IPS DF 6.9 (cell line): ENCODE measurements around the gene USP49.

Source experiments
- DNase-seq: peaks from one replicate; pipeline ENCODE4 v3.0.0-alpha.2; 2013; ENCODE audit warnings: low read depth, low spot score
- H3K27ac ChIP-seq: one replicate; pipeline ENCODE4 v1.5.1; 2013; ENCODE audit warnings: low read length, control low read depth
- H3K27me3 ChIP-seq: 2 replicates; pipeline ENCODE4 v1.6.1; 2013; ENCODE audit warnings: mild to moderate bottlenecking, low read length; ENCODE audit not compliant: control insufficient read depth, insufficient read depth
- H3K36me3 ChIP-seq: 2 replicates; pipeline ENCODE4 v1.6.1; 2013; ENCODE audit warnings: low read length; ENCODE audit not compliant: control insufficient read depth, insufficient read depth
- H3K4me1 ChIP-seq: 2 replicates; pipeline ENCODE4 v1.6.1; 2013; ENCODE audit warnings: low read length; ENCODE audit not compliant: control insufficient read depth, insufficient read depth
- H3K4me3 ChIP-seq: 2 replicates; pipeline ENCODE4 v1.5.1; 2013; ENCODE audit warnings: mild to moderate bottlenecking, low read length
- H3K9me3 ChIP-seq: 2 replicates; pipeline ENCODE4 v1.6.1; 2013; ENCODE audit warnings: low read length, inconsistent platforms; ENCODE audit not compliant: control insufficient read depth, insufficient read depth
- WGBS: extraction: QIAGEN DNeasy Blood & Tissue Kit; methylation state at CpG from one replicate; pipeline ENCODE4 v1.1.7; 2013; ENCODE audit warnings: mixed read lengths, missing lambda C conversion rate; ENCODE audit not compliant: insufficient read length, insufficient coverage; 5-methylcytosine and 5-hydroxymethylcytosine counted together

The USP49 gene

DNA sequence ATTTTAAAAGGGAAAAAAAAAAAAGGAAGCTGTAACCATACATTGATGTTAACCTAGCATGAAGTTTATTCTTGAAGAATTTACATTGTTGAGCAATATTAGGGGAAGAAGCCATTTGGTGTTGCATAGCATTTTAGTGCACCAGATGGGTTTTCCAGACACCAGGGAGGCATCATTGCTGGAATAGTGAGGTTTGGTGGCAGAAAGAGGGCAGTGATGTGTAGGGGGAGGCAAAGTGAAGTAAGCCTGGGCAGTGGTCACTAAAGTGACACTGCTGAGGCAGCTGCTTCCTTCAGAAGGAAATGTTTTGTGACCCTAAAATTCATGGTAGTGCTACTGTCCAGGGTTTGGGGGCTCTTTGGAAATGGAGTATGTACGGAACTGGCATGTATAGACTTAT, 105.1 kb downstream of the USP49 start:
- Histone ChIP-seq H3K36me3 (peaks cover 4% of the 10 kb centered on the region; the same call in 1 of the 2 replicates), H3K4me1 (0 out of 2 replicates have a peak, but pooled peaks cover 3% of the 10 kb centered on the region)
- no CpG with 5 or more reads among the region's 1 CpG for WGBS

GRCh38 chr6:41789390-41789724, 105.8 kb downstream of the USP49 start:
- no peak for DNase-seq
- Histone ChIP-seq H3K4me1 (0 out of 2 replicates have a peak, but pooled peaks cover 3% of the 10 kb centered on the region), H3K4me3 (no peak overlapping the region), H3K27ac (no peak overlapping the region), H3K36me3 (peaks cover 4% of the 10 kb centered on the region; the same call in 1 of the 2 replicates), H3K27me3 (peaks cover 5% of the 10 kb centered on the region; the same call in 1 of the 2 replicates), H3K9me3 (no peaks in the 10 kb centered on the region)
- no CpG with 5 or more reads among the region's 3 CpGs for WGBS

More for the DNA sequence above, 105.1 kb downstream of the USP49 start:
- H3K27me3 ChIP-seq = peaks cover 5% of the 10 kb centered on the region; the same call in 1 of the 2 replicates
- H3K9me3 ChIP-seq = no peaks in the 10 kb centered on the region
- H3K27ac ChIP-seq = no peak overlapping the region
- DNase-seq = no peak
- H3K4me3 ChIP-seq = no peak overlapping the region

DNA sequence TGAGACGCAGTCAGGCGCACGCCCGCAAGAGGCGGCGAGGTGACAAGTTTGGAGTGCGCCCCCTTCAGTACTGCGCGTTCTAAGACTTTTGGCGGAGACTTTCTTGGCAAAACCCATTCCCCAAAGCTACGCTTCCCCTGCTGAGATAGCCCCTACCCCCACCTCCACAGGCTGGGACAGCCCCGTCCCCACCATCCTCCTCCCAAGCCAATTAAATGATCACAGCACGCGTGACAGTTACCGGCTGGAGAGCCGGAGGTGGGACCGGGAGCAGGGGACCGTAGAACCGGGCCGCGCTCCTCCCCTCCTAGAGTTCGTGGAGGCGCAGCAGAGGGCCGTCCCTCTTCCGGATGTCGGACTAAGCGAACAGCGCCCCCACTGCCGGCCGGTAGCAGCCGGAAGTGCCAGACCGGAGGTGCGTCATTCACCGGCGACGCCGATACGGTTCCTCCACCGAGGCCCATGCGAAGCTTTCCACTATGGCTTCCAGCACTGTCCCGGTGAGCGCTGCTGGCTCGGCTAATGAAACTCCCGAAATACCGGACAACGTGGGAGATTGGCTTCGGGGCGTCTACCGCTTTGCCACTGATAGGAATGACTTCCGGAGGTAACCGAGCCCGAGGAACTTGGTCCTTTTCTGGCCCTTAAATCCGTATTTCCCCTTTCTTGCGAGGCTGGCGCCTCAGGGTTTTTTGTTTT, 107.8 kb downstream of the USP49 start, which contains the start of gene TOMM6:
Gene TOMM6, plus strand, starts transcription at position 476 of the 699 bp plus-strand sequence. Its CDS starts 4 bp downstream, at position 480.
- peaks cover 5% of the 10 kb centered on the region; the same call in 1 of the 2 replicates for H3K27me3 ChIP-seq
- no CpG with 5 or more reads among the region's 55 CpGs for WGBS
- peaks cover 4% of the 10 kb centered on the region; the same call in 1 of the 2 replicates for H3K36me3 ChIP-seq
- H3K27ac ChIP-seq = no peak within 1 kb of the TSS
- DNase-seq = peak; percentile 83
- peak within 1 kb of the TSS; percentile 89 for H3K4me3 ChIP-seq
- 0 out of 2 replicates have a peak, but pooled peaks cover 3% of the 10 kb centered on the region for H3K4me1 ChIP-seq
- H3K9me3 ChIP-seq = no peaks in the 10 kb centered on the region

- Histone ChIP-seq H3K27me3 (peaks cover 5% of the 10 kb centered on the region; the same call in 1 of the 2 replicates), H3K9me3 (no peaks in the 10 kb centered on the region), H3K36me3 (peaks cover 4% of the 10 kb centered on the region; the same call in 1 of the 2 replicates), H3K4me3 (peak overlapping the region; percentile 89), H3K4me1 (0 out of 2 replicates have a peak, but pooled peaks cover 3% of the 10 kb centered on the region), H3K27ac (no peak overlapping the region)
- WGBS = no CpG with 5 or more reads among the region's 58 CpGs
- DNase-seq = no peak
Observed at GRCh38 chr6:41786451-41787218, 108.5 kb downstream of the USP49 start.

- peaks cover 5% of the 10 kb centered on the region; the same call in 1 of the 2 replicates for H3K27me3 ChIP-seq
- no peak for DNase-seq
- peaks cover 4% of the 10 kb centered on the region; the same call in 1 of the 2 replicates for H3K36me3 ChIP-seq
- peak overlapping the region; percentile 89; the same call in 1 of the 2 replicates for H3K4me3 ChIP-seq
- no CpG with 5 or more reads among the region's 29 CpGs for WGBS
- no peak overlapping the region for H3K27ac ChIP-seq
- peaks cover 4% of the 10 kb centered on the region for H3K4me1 ChIP-seq
- no peaks in the 10 kb centered on the region for H3K9me3 ChIP-seq
Observed at GRCh38 chr6:41785689-41786450, 109.3 kb downstream of the USP49 start.

DNA sequence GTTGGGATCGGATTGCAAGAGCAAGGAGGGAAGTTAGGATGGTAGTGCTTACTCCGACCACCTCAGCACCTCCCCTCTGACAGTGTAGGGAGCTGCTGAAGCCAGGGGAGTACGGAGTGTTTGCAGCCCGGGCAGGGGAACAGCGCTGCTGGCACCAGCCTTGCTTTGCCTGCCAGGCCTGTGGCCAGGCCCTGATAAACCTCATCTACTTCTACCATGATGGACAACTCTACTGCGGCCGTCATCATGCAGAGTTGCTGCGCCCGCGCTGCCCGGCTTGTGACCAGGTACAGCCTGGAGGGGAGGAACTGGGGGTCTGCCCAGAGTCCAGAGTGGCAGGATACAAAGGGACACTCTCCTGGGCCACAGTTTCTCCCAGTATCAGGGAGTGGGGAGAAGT, 109.9 kb downstream of the USP49 start:
- Histone ChIP-seq H3K4me3 (no peak overlapping the region), H3K36me3 (peaks cover 4% of the 10 kb centered on the region; the same call in 1 of the 2 replicates), H3K27me3 (peaks cover 5% of the 10 kb centered on the region; the same call in 1 of the 2 replicates), H3K9me3 (no peaks in the 10 kb centered on the region), H3K4me1 (peaks cover 4% of the 10 kb centered on the region), H3K27ac (no peak overlapping the region)
- no CpG with 5 or more reads among the region's 11 CpGs for WGBS
- no peak for DNase-seq

- no peak for DNase-seq
- Histone ChIP-seq H3K36me3 (peaks cover 4% of the 10 kb centered on the region; the same call in 1 of the 2 replicates), H3K9me3 (no peaks in the 10 kb centered on the region), H3K27ac (no peak overlapping the region), H3K27me3 (peaks cover 5% of the 10 kb centered on the region; the same call in 1 of the 2 replicates), H3K4me3 (no peak overlapping the region), H3K4me1 (peaks cover 4% of the 10 kb centered on the region)
- no CpG with 5 or more reads among the region's 5 CpGs for WGBS
Observed at GRCh38 chr6:41784581-41785171, 110.5 kb downstream of the USP49 start.

GRCh38 chr6:41783106-41783780, 111.9 kb downstream of the USP49 start:
- Histone ChIP-seq H3K27ac (no peak overlapping the region), H3K27me3 (peaks cover 5% of the 10 kb centered on the region; the same call in 1 of the 2 replicates), H3K4me3 (no peak overlapping the region), H3K4me1 (peaks cover 4% of the 10 kb centered on the region), H3K36me3 (no peaks in the 10 kb centered on the region), H3K9me3 (no peaks in the 10 kb centered on the region)
- WGBS = no CpG with 5 or more reads among the region's 6 CpGs
- DNase-seq = no peak

DNA sequence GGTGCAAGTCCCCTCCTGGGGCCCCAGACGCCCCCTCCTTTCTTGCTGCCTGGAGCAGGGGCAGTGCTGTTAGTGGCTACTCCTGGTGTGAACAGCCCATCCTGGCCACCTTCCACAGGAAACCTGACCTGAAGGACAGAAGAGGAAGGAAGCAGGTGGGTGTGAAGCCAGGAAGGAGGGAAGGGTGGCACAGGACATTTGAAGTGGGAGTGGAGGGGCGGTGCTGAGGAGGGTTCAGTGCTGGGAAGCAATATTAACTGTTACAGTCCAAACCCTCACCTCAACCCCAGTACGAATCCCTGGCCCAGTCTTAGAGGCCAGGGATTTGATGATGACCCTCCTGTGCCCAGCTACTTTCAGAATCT, 113.8 kb downstream of the USP49 start:
- H3K4me3 ChIP-seq = peak overlapping the region; percentile 58; the same call in 1 of the 2 replicates
- H3K9me3 ChIP-seq = no peaks in the 10 kb centered on the region
- no peak for DNase-seq
- peaks cover 4% of the 10 kb centered on the region for H3K4me1 ChIP-seq
- WGBS = no CpG with 5 or more reads among the region's 3 CpGs
- no peak overlapping the region for H3K27ac ChIP-seq
- H3K36me3 ChIP-seq = no peaks in the 10 kb centered on the region
- H3K27me3 ChIP-seq = peaks cover 5% of the 10 kb centered on the region; the same call in 1 of the 2 replicates
